ENCODE data around the gene RIMS3. TPM values are rescaled to one million over a fixed set of nuclear protein-coding genes. Genes with fewer than 3 reads are reported as not detected.

The RIMS3 gene
- total and polyA plus RNA-seq, 2 experiments from 2014 or later, result 1.4 to 1.6 TPM

GRCh38 chr1:40627987-40628902 lies 37.2 kb downstream of the RIMS3 start:
- no peak overlapping the region for H3K4me3 ChIP-seq
- no peaks in the 10 kb centered on the region for H3K9me3 ChIP-seq (ENCODE audit: low read depth)
- no peak for DNase-seq (ENCODE audit: low spot score)
- H4K20me1 ChIP-seq (ENCODE audit: insufficient read depth, poor library complexity, severe bottlenecking), result no peaks in the 10 kb centered on the region
- no peak overlapping the region for H3K27ac ChIP-seq
- H3K4me2 ChIP-seq, result no peak overlapping the region
- H3K36me3 ChIP-seq (replicated peaks; ENCODE audit: insufficient read depth, low read depth), result no peaks in the 10 kb centered on the region
- H2AFZ ChIP-seq, result no peak overlapping the region
- TF ChIP-seq EZH2 (IDR thresholded peaks at IDR 0.05; ENCODE audit: borderline replicate concordance) (no peak), EZH2phosphoT487 (IDR thresholded peaks at IDR 0.05; ENCODE audit: low read depth, severe bottlenecking, unreplicated experiment) (no peak)
- TF ChIP-seq, protein P1, sequence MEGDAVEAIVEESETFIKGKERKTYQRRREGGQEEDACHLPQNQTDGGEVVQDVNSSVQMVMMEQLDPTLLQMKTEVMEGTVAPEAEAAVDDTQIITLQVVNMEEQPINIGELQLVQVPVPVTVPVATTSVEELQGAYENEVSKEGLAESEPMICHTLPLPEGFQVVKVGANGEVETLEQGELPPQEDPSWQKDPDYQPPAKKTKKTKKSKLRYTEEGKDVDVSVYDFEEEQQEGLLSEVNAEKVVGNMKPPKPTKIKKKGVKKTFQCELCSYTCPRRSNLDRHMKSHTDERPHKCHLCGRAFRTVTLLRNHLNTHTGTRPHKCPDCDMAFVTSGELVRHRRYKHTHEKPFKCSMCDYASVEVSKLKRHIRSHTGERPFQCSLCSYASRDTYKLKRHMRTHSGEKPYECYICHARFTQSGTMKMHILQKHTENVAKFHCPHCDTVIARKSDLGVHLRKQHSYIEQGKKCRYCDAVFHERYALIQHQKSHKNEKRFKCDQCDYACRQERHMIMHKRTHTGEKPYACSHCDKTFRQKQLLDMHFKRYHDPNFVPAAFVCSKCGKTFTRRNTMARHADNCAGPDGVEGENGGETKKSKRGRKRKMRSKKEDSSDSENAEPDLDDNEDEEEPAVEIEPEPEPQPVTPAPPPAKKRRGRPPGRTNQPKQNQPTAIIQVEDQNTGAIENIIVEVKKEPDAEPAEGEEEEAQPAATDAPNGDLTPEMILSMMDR (IDR thresholded peaks at IDR 0.05; ENCODE audit: poor library complexity), result no peak
- WGBS (ENCODE audit: low lambda C conversion rate, missing lambda C conversion rate), result 87% methylated on average over 9 of the region's 9 CpGs
- H3K27me3 ChIP-seq, result no peaks in the 10 kb centered on the region
- H3K4me1 ChIP-seq (ENCODE audit: insufficient read depth), result no peaks in the 10 kb centered on the region
- no peaks in the 10 kb centered on the region for H3K79me2 ChIP-seq
- no peaks in the 10 kb centered on the region for H3K9me2 ChIP-seq (replicated peaks; ENCODE audit: insufficient read depth)

GRCh38 chr1:40626383-40626770 lies 39.1 kb downstream of the RIMS3 start:
- Histone ChIP-seq H3K36me3 (replicated peaks; ENCODE audit: insufficient read depth, low read depth) (no peaks in the 10 kb centered on the region), H3K9me2 (replicated peaks; ENCODE audit: insufficient read depth) (no peaks in the 10 kb centered on the region), H3K27ac (no peak overlapping the region), H4K20me1 (ENCODE audit: insufficient read depth, poor library complexity, severe bottlenecking) (no peaks in the 10 kb centered on the region), H3K4me2 (no peak overlapping the region), H3K9me3 (ENCODE audit: low read depth) (no peaks in the 10 kb centered on the region), H2AFZ (no peak overlapping the region), H3K4me1 (ENCODE audit: insufficient read depth) (no peaks in the 10 kb centered on the region), H3K79me2 (no peaks in the 10 kb centered on the region), H3K4me3 (no peak overlapping the region), H3K27me3 (peaks cover 4% of the 10 kb centered on the region)
- WGBS (ENCODE audit: low lambda C conversion rate, missing lambda C conversion rate), result 97% methylated on average over 10 of the region's 10 CpGs
- no peak for DNase-seq (ENCODE audit: low spot score)
- TF ChIP-seq EZH2 (IDR thresholded peaks at IDR 0.05; ENCODE audit: borderline replicate concordance) (no peak), EZH2phosphoT487 (IDR thresholded peaks at IDR 0.05; ENCODE audit: low read depth, severe bottlenecking, unreplicated experiment) (no peak)
- TF ChIP-seq, protein P1 (IDR thresholded peaks at IDR 0.05; ENCODE audit: poor library complexity), result no peak

GRCh38 chr1:40625476-40626382 lies 39.8 kb downstream of the RIMS3 start:
- H3K4me1 ChIP-seq (ENCODE audit: insufficient read depth), result no peaks in the 10 kb centered on the region
- H3K4me3 ChIP-seq, result no peak overlapping the region
- H2AFZ ChIP-seq, result no peak overlapping the region
- no peaks in the 10 kb centered on the region for H3K9me2 ChIP-seq (replicated peaks; ENCODE audit: insufficient read depth)
- no peaks in the 10 kb centered on the region for H3K9me3 ChIP-seq (ENCODE audit: low read depth)
- no peak for DNase-seq (ENCODE audit: low spot score)
- H3K4me2 ChIP-seq, result no peak overlapping the region
- 91% methylated on average over 18 of the region's 18 CpGs for WGBS (ENCODE audit: low lambda C conversion rate, missing lambda C conversion rate)
- no peaks in the 10 kb centered on the region for H3K79me2 ChIP-seq
- no peak overlapping the region for H3K27ac ChIP-seq
- H4K20me1 ChIP-seq (ENCODE audit: insufficient read depth, poor library complexity, severe bottlenecking), result no peaks in the 10 kb centered on the region
- TF ChIP-seq, protein P1 (IDR thresholded peaks at IDR 0.05; ENCODE audit: poor library complexity), result no peak
- TF ChIP-seq EZH2phosphoT487 (IDR thresholded peaks at IDR 0.05; ENCODE audit: low read depth, severe bottlenecking, unreplicated experiment) (no peak), EZH2 (IDR thresholded peaks at IDR 0.05; ENCODE audit: borderline replicate concordance) (no peak)
- peaks cover 4% of the 10 kb centered on the region for H3K27me3 ChIP-seq
- no peaks in the 10 kb centered on the region for H3K36me3 ChIP-seq (replicated peaks; ENCODE audit: insufficient read depth, low read depth)
